HEK293 (cell line): Measurements from ENCODE around the gene TMEM121.

Experiments
- ATF2 ChIP-seq: fragments of 450-650 bp; formaldehyde crosslinking; IDR thresholded peaks from 2 replicates; pipeline ENCODE4 v1.5.1; 2016; ENCODE audit warnings: missing biosample characterization, missing genetic modification characterization, low read depth
- GLIS2 ChIP-seq: fragments of 450-650 bp; formaldehyde crosslinking; IDR thresholded peaks from 2 replicates; pipeline ENCODE4 v1.5.1; 2016; ENCODE audit warnings: missing biosample characterization, missing genetic modification characterization
- KLF10 ChIP-seq: fragments of 450-650 bp; IDR thresholded peaks from 2 replicates; pipeline ENCODE4 v1.5.1; 2018; ENCODE audit warnings: missing biosample characterization, mild to moderate bottlenecking, missing genetic modification characterization
- KLF7 ChIP-seq: fragments of 450-650 bp; formaldehyde crosslinking; IDR thresholded peaks from 2 replicates; pipeline ENCODE4 v1.5.1; 2016; ENCODE audit warnings: missing biosample characterization, missing genetic modification characterization, borderline replicate concordance
- KLF9 ChIP-seq: fragments of 450-650 bp; formaldehyde crosslinking; IDR thresholded peaks from 2 replicates; pipeline ENCODE4 v1.5.1; 2016; ENCODE audit warnings: missing biosample characterization, missing genetic modification characterization, low read depth
- REST ChIP-seq: fragments of 450-650 bp; formaldehyde crosslinking; IDR thresholded peaks from 2 replicates; pipeline ENCODE4 v1.5.1; 2016; ENCODE audit warnings: missing biosample characterization, missing genetic modification characterization
- SETDB1 ChIP-seq: IDR thresholded peaks from one replicate; pipeline ENCODE4 v1.6.1; 2017; ENCODE audit warnings: mild to moderate bottlenecking, low read length, moderate library complexity, mixed read lengths; ENCODE audit not compliant: insufficient read length
- TRIM28 ChIP-seq: IDR thresholded peaks from 2 replicates; pipeline ENCODE4 v1.6.1; 2011; ENCODE audit warnings: low read length, control low read depth, borderline replicate concordance
- ZFP69B ChIP-seq: fragments of 450-650 bp; formaldehyde crosslinking; IDR thresholded peaks from 2 replicates; pipeline ENCODE4 v1.5.1; 2016; ENCODE audit warnings: missing biosample characterization, missing genetic modification characterization
- ZIC2 ChIP-seq: fragments of 450-650 bp; formaldehyde crosslinking; IDR thresholded peaks from 2 replicates; pipeline ENCODE4 v1.5.1; 2016; ENCODE audit warnings: missing biosample characterization, missing genetic modification characterization
- ZNF112 ChIP-seq: fragments of 450-650 bp; formaldehyde crosslinking; IDR thresholded peaks from 2 replicates; pipeline ENCODE4 v1.5.0; 2017; ENCODE audit warnings: missing biosample characterization, missing genetic modification characterization
- ZNF184 ChIP-seq: fragments of 450-650 bp; IDR thresholded peaks from 2 replicates; pipeline ENCODE4 v1.5.1; 2018; ENCODE audit warnings: missing biosample characterization, mild to moderate bottlenecking, missing genetic modification characterization
- ZNF335 ChIP-seq: fragments of 450-650 bp; formaldehyde crosslinking; conservative IDR thresholded peaks from 2 replicates; pipeline ENCODE4 v1.5.1; 2016; ENCODE audit warnings: missing biosample characterization, missing genetic modification characterization
- ZNF398 ChIP-seq: fragments of 450-650 bp; formaldehyde crosslinking; IDR thresholded peaks from 2 replicates; pipeline ENCODE4 v1.5.1; 2017; ENCODE audit warnings: missing biosample characterization, missing genetic modification characterization
- ZNF510 ChIP-seq: fragments of 450-650 bp; formaldehyde crosslinking; IDR thresholded peaks from 2 replicates; pipeline ENCODE4 v1.5.1; 2018; ENCODE audit warnings: mild to moderate bottlenecking, missing genetic modification characterization, missing biosample characterization; ENCODE audit not compliant: insufficient replicate concordance
- ZNF660 ChIP-seq: fragments of 450-650 bp; IDR thresholded peaks from 2 replicates; pipeline ENCODE4 v1.5.1; 2018; ENCODE audit warnings: missing biosample characterization, mild to moderate bottlenecking, missing genetic modification characterization
- ZNF747 ChIP-seq: fragments of 450-650 bp; formaldehyde crosslinking; IDR thresholded peaks from 2 replicates; pipeline ENCODE4 v1.5.1; 2016; ENCODE audit warnings: missing biosample characterization, missing genetic modification characterization
- ZNF843 ChIP-seq: fragments of 450-650 bp; formaldehyde crosslinking; IDR thresholded peaks from 2 replicates; pipeline ENCODE4 v1.5.1; 2016; ENCODE audit warnings: missing biosample characterization, missing genetic modification characterization
- TF ChIP-seq, protein P1 (sequence below): fragments of 450-650 bp; formaldehyde crosslinking; IDR thresholded peaks from 2 replicates; pipeline ENCODE4 v1.5.1; 2016; ENCODE audit warnings: missing biosample characterization, missing genetic modification characterization
- TF ChIP-seq, protein P2 (sequence below): fragments of 450-650 bp; formaldehyde crosslinking; IDR thresholded peaks from 2 replicates; pipeline ENCODE4 v1.5.1; 2016; ENCODE audit warnings: missing biosample characterization, missing genetic modification characterization
- TF ChIP-seq, protein P3 (sequence below): fragments of 450-650 bp; formaldehyde crosslinking; optimal IDR thresholded peaks from 2 replicates; pipeline ENCODE3; 2016; ENCODE audit warnings: missing biosample characterization, mild to moderate bottlenecking, missing genetic modification characterization
- TF ChIP-seq, protein P4 (sequence below): fragments of 450-650 bp; formaldehyde crosslinking; IDR thresholded peaks from 2 replicates; pipeline ENCODE4 v1.5.1; 2016; ENCODE audit warnings: missing biosample characterization, missing genetic modification characterization, borderline replicate concordance

The TMEM121 gene

GRCh38 chr14:105481886-105482457, 44.4 kb upstream of the TMEM121 start (continued):
- TF ChIP-seq REST (tag by site-specific recombination): no peak; the same call in 1 of the 2 replicates
- peak; percentile 23; the same call in 1 of the 2 replicates for TF ChIP-seq KLF10 (tag by site-specific recombination)
- TF ChIP-seq ZNF747: no peak
- peak; percentile 8; the same call in 1 of the 2 replicates for TF ChIP-seq ATF2 (tag by site-specific recombination)
- no peak for TF ChIP-seq ZFP69B
- peak; percentile 17; the same call in 1 of the 2 replicates for TF ChIP-seq ZNF660
- TF ChIP-seq, protein P1, sequence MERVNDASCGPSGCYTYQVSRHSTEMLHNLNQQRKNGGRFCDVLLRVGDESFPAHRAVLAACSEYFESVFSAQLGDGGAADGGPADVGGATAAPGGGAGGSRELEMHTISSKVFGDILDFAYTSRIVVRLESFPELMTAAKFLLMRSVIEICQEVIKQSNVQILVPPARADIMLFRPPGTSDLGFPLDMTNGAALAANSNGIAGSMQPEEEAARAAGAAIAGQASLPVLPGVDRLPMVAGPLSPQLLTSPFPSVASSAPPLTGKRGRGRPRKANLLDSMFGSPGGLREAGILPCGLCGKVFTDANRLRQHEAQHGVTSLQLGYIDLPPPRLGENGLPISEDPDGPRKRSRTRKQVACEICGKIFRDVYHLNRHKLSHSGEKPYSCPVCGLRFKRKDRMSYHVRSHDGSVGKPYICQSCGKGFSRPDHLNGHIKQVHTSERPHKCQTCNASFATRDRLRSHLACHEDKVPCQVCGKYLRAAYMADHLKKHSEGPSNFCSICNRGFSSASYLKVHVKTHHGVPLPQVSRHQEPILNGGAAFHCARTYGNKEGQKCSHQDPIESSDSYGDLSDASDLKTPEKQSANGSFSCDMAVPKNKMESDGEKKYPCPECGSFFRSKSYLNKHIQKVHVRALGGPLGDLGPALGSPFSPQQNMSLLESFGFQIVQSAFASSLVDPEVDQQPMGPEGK: peak; percentile 75; the same call in 1 of the 2 replicates
- peak; percentile 68 for TF ChIP-seq ZIC2 (tag by site-specific recombination)
- TF ChIP-seq TRIM28: no peak
- no peak for TF ChIP-seq GLIS2 (tag by site-specific recombination)
- TF ChIP-seq ZNF335 (tag by site-specific recombination): peak; percentile 48
- TF ChIP-seq, protein P2, sequence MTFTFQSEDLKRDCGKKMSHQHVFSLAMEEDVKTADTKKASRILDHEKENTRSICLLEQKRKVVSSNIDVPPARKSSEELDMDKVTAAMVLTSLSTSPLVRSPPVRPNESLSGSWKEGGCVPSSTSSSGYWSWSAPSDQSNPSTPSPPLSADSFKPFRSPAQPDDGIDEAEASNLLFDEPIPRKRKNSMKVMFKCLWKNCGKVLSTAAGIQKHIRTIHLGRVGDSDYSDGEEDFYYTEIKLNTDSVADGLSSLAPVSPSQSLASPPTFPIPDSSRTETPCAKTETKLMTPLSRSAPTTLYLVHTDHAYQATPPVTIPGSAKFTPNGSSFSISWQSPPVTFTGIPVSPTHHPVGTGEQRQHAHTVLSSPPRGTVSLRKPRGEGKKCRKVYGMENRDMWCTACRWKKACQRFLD (tag by site-specific recombination): no peak
- TF ChIP-seq SETDB1: no peak
- TF ChIP-seq ZNF843 (tag by site-specific recombination): no peak; the same call in 1 of the 2 replicates
- TF ChIP-seq ZNF112 (tag by site-specific recombination): no peak
- TF ChIP-seq KLF7 (tag by site-specific recombination): peak; percentile 90
- no peak; the same call in 1 of the 2 replicates for TF ChIP-seq ZNF184
- no peak for TF ChIP-seq ZNF398 (tag by site-specific recombination)
- no peak for TF ChIP-seq KLF9 (tag by site-specific recombination)
- TF ChIP-seq, protein P3, sequence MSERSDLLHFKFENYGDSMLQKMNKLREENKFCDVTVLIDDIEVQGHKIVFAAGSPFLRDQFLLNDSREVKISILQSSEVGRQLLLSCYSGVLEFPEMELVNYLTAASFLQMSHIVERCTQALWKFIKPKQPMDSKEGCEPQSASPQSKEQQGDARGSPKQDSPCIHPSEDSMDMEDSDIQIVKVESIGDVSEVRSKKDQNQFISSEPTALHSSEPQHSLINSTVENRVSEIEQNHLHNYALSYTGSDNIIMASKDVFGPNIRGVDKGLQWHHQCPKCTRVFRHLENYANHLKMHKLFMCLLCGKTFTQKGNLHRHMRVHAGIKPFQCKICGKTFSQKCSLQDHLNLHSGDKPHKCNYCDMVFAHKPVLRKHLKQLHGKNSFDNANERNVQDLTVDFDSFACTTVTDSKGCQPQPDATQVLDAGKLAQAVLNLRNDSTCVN (tag by site-specific recombination): no peak
- TF ChIP-seq ZNF510 (tag by site-specific recombination): no peak
- TF ChIP-seq, protein P4, sequence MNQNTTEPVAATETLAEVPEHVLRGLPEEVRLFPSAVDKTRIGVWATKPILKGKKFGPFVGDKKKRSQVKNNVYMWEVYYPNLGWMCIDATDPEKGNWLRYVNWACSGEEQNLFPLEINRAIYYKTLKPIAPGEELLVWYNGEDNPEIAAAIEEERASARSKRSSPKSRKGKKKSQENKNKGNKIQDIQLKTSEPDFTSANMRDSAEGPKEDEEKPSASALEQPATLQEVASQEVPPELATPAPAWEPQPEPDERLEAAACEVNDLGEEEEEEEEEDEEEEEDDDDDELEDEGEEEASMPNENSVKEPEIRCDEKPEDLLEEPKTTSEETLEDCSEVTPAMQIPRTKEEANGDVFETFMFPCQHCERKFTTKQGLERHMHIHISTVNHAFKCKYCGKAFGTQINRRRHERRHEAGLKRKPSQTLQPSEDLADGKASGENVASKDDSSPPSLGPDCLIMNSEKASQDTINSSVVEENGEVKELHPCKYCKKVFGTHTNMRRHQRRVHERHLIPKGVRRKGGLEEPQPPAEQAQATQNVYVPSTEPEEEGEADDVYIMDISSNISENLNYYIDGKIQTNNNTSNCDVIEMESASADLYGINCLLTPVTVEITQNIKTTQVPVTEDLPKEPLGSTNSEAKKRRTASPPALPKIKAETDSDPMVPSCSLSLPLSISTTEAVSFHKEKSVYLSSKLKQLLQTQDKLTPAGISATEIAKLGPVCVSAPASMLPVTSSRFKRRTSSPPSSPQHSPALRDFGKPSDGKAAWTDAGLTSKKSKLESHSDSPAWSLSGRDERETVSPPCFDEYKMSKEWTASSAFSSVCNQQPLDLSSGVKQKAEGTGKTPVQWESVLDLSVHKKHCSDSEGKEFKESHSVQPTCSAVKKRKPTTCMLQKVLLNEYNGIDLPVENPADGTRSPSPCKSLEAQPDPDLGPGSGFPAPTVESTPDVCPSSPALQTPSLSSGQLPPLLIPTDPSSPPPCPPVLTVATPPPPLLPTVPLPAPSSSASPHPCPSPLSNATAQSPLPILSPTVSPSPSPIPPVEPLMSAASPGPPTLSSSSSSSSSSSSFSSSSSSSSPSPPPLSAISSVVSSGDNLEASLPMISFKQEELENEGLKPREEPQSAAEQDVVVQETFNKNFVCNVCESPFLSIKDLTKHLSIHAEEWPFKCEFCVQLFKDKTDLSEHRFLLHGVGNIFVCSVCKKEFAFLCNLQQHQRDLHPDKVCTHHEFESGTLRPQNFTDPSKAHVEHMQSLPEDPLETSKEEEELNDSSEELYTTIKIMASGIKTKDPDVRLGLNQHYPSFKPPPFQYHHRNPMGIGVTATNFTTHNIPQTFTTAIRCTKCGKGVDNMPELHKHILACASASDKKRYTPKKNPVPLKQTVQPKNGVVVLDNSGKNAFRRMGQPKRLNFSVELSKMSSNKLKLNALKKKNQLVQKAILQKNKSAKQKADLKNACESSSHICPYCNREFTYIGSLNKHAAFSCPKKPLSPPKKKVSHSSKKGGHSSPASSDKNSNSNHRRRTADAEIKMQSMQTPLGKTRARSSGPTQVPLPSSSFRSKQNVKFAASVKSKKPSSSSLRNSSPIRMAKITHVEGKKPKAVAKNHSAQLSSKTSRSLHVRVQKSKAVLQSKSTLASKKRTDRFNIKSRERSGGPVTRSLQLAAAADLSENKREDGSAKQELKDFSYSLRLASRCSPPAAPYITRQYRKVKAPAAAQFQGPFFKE: no peak
